Suprapubic skin (tissue), 4 donors: Measurements from ENCODE around the gene RCAN2. TPM values are rescaled to one million over a fixed set of nuclear protein-coding genes. Genes with fewer than 3 reads are reported as not detected.

Experiments
- DNase-seq, 2 donors: peaks; one replicate each; pipeline ENCODE4 v3.0.0-alpha.2; 2019; ENCODE audit warnings: low spot score in 2 of 2
- H3K27ac ChIP-seq: fragments of 200-600 bp; sonication (generic); one replicate; pipeline ENCODE4 v1.5.1; 2019
- H3K27me3 ChIP-seq: fragments of 200-600 bp; sonication (generic); one replicate; pipeline ENCODE4 v1.5.1; 2019
- H3K36me3 ChIP-seq: fragments of 200-600 bp; sonication (generic); one replicate; pipeline ENCODE4 v1.5.1; 2019
- H3K4me1 ChIP-seq: fragments of 200-600 bp; sonication (generic); one replicate; pipeline ENCODE4 v1.5.1; 2019
- H3K4me3 ChIP-seq: fragments of 200-600 bp; sonication (generic); one replicate; pipeline ENCODE4 v1.5.1; 2019; ENCODE audit warnings: mild to moderate bottlenecking
- H3K9me3 ChIP-seq: fragments of 200-600 bp; sonication (generic); one replicate; pipeline ENCODE4 v1.5.1; 2019
- EP300 ChIP-seq: sonication (generic); formaldehyde crosslinking; IDR thresholded peaks from one replicate; pipeline ENCODE4 v1.6.1; 2017; ENCODE audit warnings: antibody characterized with exemption
- POLR2A ChIP-seq, 2 donors: fragments of 450-650 bp; IDR thresholded peaks; one replicate each; pipeline ENCODE4 v1.6.1; 2017; ENCODE audit warnings: antibody characterized with exemption in 2 of 2, mild to moderate bottlenecking in 2 of 2, moderate library complexity in 2 of 2
- POLR2AphosphoS5 ChIP-seq, 3 donors: sonication (generic); formaldehyde crosslinking; IDR thresholded peaks; one replicate each; pipeline ENCODE4 v1.6.1; 2017; ENCODE audit warnings: antibody characterized with exemption in 3 of 3
- WGBS: methylation state at CpG from one replicate; pipeline ENCODE4 v1.1.5; 2018; 5-methylcytosine and 5-hydroxymethylcytosine counted together
- total RNA-seq, 4 donors: library from RNA; depleted of rRNA; stranded (reverse); fragments of >200 nt; gene quantifications; one replicate each; pipeline ENCODE4 v1.1.0, GENCODE V29; 2016
- TF ChIP-seq, protein P1 (sequence below), 2 donors: fragments of 200-600 bp in 1 of 2; fragments of 450-650 bp in 1 of 2; sonication (generic) in 1 of 2; IDR thresholded peaks; one replicate each; pipeline ENCODE4 v1.5.1; 2016 to 2019; ENCODE audit warnings: antibody characterized with exemption in 2 of 2, mild to moderate bottlenecking in 1 of 2, moderate library complexity in 1 of 2

The RCAN2 gene
- total RNA-seq, 4 donors from 2014 or later: 6.7 to 15.3 (median 13.8) TPM

GRCh38 chr6:46380152-46380807, 111.0 kb downstream of the RCAN2 start:
- no peak for DNase-seq
- no peaks in the 10 kb centered on the region for H3K36me3 ChIP-seq
- no peaks in the 10 kb centered on the region for H3K27me3 ChIP-seq
- peaks cover 10% of the 10 kb centered on the region for H3K4me1 ChIP-seq
- no peaks in the 10 kb centered on the region for H3K9me3 ChIP-seq
- H3K27ac ChIP-seq: no peak overlapping the region
- no peak overlapping the region for H3K4me3 ChIP-seq
- TF ChIP-seq EP300: no peak
- no peak for TF ChIP-seq POLR2AphosphoS5 (IDR thresholded peaks at IDR 0.05)
- no peak for TF ChIP-seq POLR2A (IDR thresholded peaks at IDR 0.05)
- TF ChIP-seq, protein P1, sequence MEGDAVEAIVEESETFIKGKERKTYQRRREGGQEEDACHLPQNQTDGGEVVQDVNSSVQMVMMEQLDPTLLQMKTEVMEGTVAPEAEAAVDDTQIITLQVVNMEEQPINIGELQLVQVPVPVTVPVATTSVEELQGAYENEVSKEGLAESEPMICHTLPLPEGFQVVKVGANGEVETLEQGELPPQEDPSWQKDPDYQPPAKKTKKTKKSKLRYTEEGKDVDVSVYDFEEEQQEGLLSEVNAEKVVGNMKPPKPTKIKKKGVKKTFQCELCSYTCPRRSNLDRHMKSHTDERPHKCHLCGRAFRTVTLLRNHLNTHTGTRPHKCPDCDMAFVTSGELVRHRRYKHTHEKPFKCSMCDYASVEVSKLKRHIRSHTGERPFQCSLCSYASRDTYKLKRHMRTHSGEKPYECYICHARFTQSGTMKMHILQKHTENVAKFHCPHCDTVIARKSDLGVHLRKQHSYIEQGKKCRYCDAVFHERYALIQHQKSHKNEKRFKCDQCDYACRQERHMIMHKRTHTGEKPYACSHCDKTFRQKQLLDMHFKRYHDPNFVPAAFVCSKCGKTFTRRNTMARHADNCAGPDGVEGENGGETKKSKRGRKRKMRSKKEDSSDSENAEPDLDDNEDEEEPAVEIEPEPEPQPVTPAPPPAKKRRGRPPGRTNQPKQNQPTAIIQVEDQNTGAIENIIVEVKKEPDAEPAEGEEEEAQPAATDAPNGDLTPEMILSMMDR (IDR thresholded peaks at IDR 0.05): no peak

DNA sequence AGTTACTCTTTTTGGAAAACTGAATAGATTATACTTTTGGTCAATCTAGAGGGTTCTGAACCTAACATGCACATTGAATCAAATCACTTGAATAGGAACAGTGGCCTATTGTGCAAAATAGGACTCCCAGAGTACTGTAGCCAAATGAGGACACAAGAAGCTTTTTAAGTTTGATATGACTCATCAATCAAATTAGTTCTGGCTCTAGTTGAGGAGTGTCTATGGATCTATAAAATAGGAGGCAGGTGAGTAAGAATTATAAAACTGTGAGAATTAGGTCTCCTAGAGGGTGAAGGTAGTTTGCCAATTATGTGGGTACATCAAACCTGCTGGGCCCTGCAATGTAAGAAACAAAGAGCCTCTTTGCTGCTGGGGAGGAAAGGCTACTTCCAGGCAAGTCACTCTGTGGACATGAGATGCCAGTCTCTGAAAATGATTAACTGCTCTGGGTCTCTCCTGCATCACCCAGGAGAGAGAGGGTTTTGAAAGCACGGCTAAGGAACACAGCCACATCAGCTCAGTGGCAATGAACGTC, 112.3 kb downstream of the RCAN2 start:
- H3K9me3 ChIP-seq: no peaks in the 10 kb centered on the region
- WGBS: 78% methylated on average over 2 of the region's 2 CpGs
- no peak for TF ChIP-seq POLR2A (IDR thresholded peaks at IDR 0.05)
- TF ChIP-seq, protein P1 (IDR thresholded peaks at IDR 0.05): no peak
- H3K27me3 ChIP-seq: no peaks in the 10 kb centered on the region
- no peak for DNase-seq
- peaks cover 10% of the 10 kb centered on the region for H3K4me1 ChIP-seq
- H3K36me3 ChIP-seq: no peaks in the 10 kb centered on the region
- H3K4me3 ChIP-seq: no peak overlapping the region
- H3K27ac ChIP-seq: no peak overlapping the region

DNA sequence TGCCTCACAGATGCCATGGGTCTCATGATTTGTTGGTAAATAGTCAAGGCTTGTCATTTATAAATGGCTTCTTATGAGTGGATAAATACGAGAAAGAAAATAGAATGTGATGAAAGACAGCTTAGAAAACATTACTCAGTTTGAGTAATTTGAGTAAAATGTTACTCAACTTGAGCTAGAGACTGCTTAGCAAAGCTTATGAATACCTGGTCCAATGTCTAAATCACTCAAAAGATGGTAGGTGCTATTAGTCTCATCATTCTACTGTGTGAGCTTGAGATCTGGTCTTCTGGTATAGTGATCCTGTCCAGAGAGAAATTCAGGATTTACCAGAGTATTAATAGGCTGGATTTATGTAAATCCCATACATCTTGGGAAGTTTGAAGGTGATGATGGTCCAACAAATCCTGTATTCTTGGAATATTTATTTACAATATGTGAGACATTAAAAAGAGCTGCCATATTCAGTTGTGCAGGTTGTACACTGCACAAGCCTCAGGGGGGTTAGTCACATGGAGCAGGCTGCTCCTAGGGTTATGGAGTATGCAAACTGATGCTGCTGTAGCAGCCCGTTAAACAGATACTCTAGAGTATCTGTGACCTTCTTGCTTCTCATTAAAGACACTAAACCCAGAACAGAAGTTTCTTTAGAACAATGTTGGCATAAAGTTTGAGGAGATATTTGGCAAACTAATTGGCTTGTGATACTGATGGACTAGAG, 112.9 kb downstream of the RCAN2 start:
- Histone ChIP-seq H3K27ac (no peak overlapping the region), H3K4me1 (peaks cover 10% of the 10 kb centered on the region), H3K27me3 (no peaks in the 10 kb centered on the region), H3K36me3 (no peaks in the 10 kb centered on the region), H3K9me3 (no peaks in the 10 kb centered on the region), H3K4me3 (no peak overlapping the region)
- DNase-seq: no peak
- TF ChIP-seq, protein P1 (IDR thresholded peaks at IDR 0.05): no peak
- TF ChIP-seq POLR2AphosphoS5 (IDR thresholded peaks at IDR 0.05) (no peak), POLR2A (IDR thresholded peaks at IDR 0.05) (no peak), EP300 (no peak)
- 77% methylated on average over 2 of the region's 2 CpGs for WGBS

GRCh38 chr6:46377209-46377608, 114.0 kb downstream of the RCAN2 start:
- Histone ChIP-seq H3K36me3 (no peaks in the 10 kb centered on the region), H3K27ac (no peak overlapping the region), H3K27me3 (no peaks in the 10 kb centered on the region), H3K4me3 (no peak overlapping the region), H3K9me3 (no peaks in the 10 kb centered on the region), H3K4me1 (peaks cover under 1% of the 10 kb centered on the region)
- no peak for DNase-seq
- TF ChIP-seq EP300 (no peak), POLR2A (IDR thresholded peaks at IDR 0.05) (no peak), POLR2AphosphoS5 (IDR thresholded peaks at IDR 0.05) (no peak)
- TF ChIP-seq, protein P1 (IDR thresholded peaks at IDR 0.05): no peak
- WGBS: 75% methylated on average over 8 of the region's 8 CpGs

DNA sequence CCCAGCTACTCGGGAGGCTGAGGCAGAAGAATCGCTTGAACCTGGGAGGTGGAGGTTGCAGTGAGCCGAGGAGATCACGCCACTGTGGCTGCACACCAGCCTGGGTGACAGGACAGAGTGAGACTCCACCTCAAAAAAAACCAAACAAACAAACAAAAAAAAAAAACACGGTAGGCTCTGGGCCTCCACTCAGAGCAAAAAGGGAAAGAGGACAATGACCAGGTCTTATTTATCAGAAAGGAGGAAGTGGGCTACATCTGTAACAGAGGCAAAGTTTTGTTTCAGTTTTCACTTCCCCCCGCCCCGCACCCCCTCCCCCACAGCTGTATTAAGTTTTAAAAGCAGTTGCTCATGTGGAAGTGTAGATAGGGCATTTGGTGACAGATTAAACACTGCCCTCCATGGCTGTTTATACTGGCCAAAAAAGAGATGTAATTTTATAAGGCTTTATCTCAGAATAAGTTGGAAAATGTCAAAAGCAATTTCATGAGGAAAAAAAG, 114.6 kb downstream of the RCAN2 start:
- no peak overlapping the region for H3K4me3 ChIP-seq
- no peaks in the 10 kb centered on the region for H3K4me1 ChIP-seq
- H3K36me3 ChIP-seq: no peaks in the 10 kb centered on the region
- no peaks in the 10 kb centered on the region for H3K9me3 ChIP-seq
- TF ChIP-seq, protein P1 (IDR thresholded peaks at IDR 0.05): no peak
- TF ChIP-seq POLR2A (IDR thresholded peaks at IDR 0.05) (no peak), POLR2AphosphoS5 (IDR thresholded peaks at IDR 0.05) (no peak), EP300 (no peak)
- no peak for DNase-seq
- 80% methylated on average over 7 of the region's 7 CpGs for WGBS
- no peak overlapping the region for H3K27ac ChIP-seq
- no peaks in the 10 kb centered on the region for H3K27me3 ChIP-seq
